GM23248 (cell line): ENCODE results near the gene SFMBT2. TPM values are rescaled to one million over a fixed set of nuclear protein-coding genes. Genes with fewer than 3 reads are reported as not detected.
"Not testable (repeated sequence)": the region's sequence is repeated elsewhere in the genome, so short reads cannot be mapped to it uniquely, and the experiment has no call there.

Source experiments
- DNase-seq: peaks from one replicate; pipeline ENCODE4 v3.0.0-alpha.2; 2015
- H2AFZ ChIP-seq: fragments of 200-600 bp; sonication (generic); 2 replicates; pipeline ENCODE4 v1.6.1; 2016; ENCODE audit warnings: antibody characterized with exemption
- H3F3A ChIP-seq: fragments of 200-600 bp; sonication (generic); 2 replicates; pipeline ENCODE4 v1.6.1; 2016; ENCODE audit warnings: mild to moderate bottlenecking, antibody characterized with exemption, mixed run types; ENCODE audit not compliant: insufficient read depth
- H3K27ac ChIP-seq: fragments of 200-600 bp; sonication (generic); 2 replicates; pipeline ENCODE4 v1.5.1; 2016; ENCODE audit warnings: mild to moderate bottlenecking
- H3K27me3 ChIP-seq: fragments of 200-600 bp; sonication (generic); replicated peaks from 2 replicates; pipeline ENCODE4 v1.6.1; 2016; ENCODE audit warnings: mild to moderate bottlenecking; ENCODE audit not compliant: insufficient read depth
- H3K36me3 ChIP-seq: fragments of 200-600 bp; sonication (generic); 2 replicates; pipeline ENCODE4 v1.6.1; 2016; ENCODE audit warnings: low read depth, mild to moderate bottlenecking
- H3K4me1 ChIP-seq: fragments of 200-600 bp; sonication (generic); 2 replicates; pipeline ENCODE4 v1.6.1; 2016; ENCODE audit warnings: mild to moderate bottlenecking; ENCODE audit not compliant: insufficient read depth
- H3K4me2 ChIP-seq: fragments of 200-600 bp; sonication (generic); one replicate; pipeline ENCODE4 v1.6.1; 2016; ENCODE audit warnings: mild to moderate bottlenecking; ENCODE audit not compliant: unreplicated experiment
- H3K4me3 ChIP-seq: fragments of 200-600 bp; sonication (generic); 2 replicates; pipeline ENCODE4 v1.5.1; 2016; ENCODE audit warnings: mild to moderate bottlenecking
- H3K79me2 ChIP-seq: fragments of 200-600 bp; sonication (generic); 2 replicates; pipeline ENCODE4 v1.6.1; 2016; ENCODE audit warnings: mild to moderate bottlenecking; ENCODE audit not compliant: insufficient read depth
- H3K9ac ChIP-seq: fragments of 200-600 bp; sonication (generic); 2 replicates; pipeline ENCODE4 v1.6.1; 2016; ENCODE audit warnings: mild to moderate bottlenecking
- H3K9me2 ChIP-seq: fragments of 200-600 bp; sonication (generic); 2 replicates; pipeline ENCODE4 v1.6.1; 2016; ENCODE audit warnings: mixed run types, mild to moderate bottlenecking, moderate library complexity; ENCODE audit not compliant: insufficient read depth
- H3K9me3 ChIP-seq: fragments of 200-600 bp; sonication (generic); one replicate; pipeline ENCODE4 v1.6.1; 2017; ENCODE audit warnings: low read depth
- H4K20me1 ChIP-seq: fragments of 200-600 bp; sonication (generic); 2 replicates; pipeline ENCODE4 v1.6.0; 2016; ENCODE audit not compliant: insufficient read depth
- EZH2 ChIP-seq: fragments of 200-600 bp; sonication (generic); IDR thresholded peaks from 2 replicates; pipeline ENCODE4 v1.6.1; 2018; ENCODE audit warnings: antibody characterized with exemption, mild to moderate bottlenecking; ENCODE audit not compliant: insufficient read depth, poor library complexity, severe bottlenecking
- EZH2phosphoT487 ChIP-seq: fragments of 200-600 bp; sonication (generic); IDR thresholded peaks from 2 replicates; pipeline ENCODE4 v1.6.1; 2018; ENCODE audit warnings: antibody characterized with exemption, moderate library complexity, mild to moderate bottlenecking, low read depth; ENCODE audit not compliant: insufficient read depth
- WGBS, 2 experiments: methylation state at CpG; one replicate each; pipeline ENCODE4 v1.1.6; 2015 to 2017; ENCODE audit warnings: low lambda C conversion rate in 2 of 2, low coverage in 1 of 2; ENCODE audit errors: missing lambda C conversion rate in 2 of 2; 5-methylcytosine and 5-hydroxymethylcytosine counted together
- in situ Hi-C: fragments of 300-500 bp; cut with MboI; formaldehyde crosslinking; loops from 2 replicates; pipeline ENCODE4 v1.15.0; 2020
- polyA plus RNA-seq: library from polyadenylated mRNA; unstranded; fragments of >200 nt; fragmentation: Nextera tagmentation; extraction: Ambion mirVana; gene quantifications from 2 replicates; pipeline ENCODE4 v1.2.1, GENCODE V29; 2016
- total RNA-seq: library from RNA; depleted of rRNA; stranded (reverse); fragments of >200 nt; shearing (Covaris generic); gene quantifications from 2 replicates; pipeline ENCODE4 v1.2.3, GENCODE V29; 2014

Gene SFMBT2
- total and polyA plus RNA-seq, 2 experiments from 2014 or later = 0.22 TPM; not detected in 1

DNA sequence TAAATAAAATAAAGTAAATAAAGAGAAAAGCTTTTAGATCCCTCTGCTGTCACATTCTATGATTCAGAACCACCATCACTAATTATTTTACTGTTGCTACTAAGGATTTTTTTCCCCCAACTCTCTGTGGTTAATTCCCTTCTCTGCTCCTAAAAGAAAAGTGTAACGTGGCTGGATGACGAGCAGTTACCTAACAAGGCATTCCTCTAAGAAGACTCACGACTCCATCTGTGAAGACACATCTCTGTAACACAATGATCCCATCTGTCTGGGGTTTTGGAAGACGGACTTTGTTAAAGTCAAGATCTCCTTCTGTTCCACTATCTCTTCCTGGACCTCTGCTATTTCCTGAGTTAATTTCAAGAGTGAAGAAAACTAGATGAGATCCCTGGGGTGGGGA is 179.9 kb downstream of the SFMBT2 start:
- H3K9me2 ChIP-seq = no peaks in the 10 kb centered on the region
- no peak overlapping the region for H3K27ac ChIP-seq
- H3K36me3 ChIP-seq = no peaks in the 10 kb centered on the region
- H3K79me2 ChIP-seq = no peaks in the 10 kb centered on the region
- peak; percentile 2 for DNase-seq
- H4K20me1 ChIP-seq = no peaks in the 10 kb centered on the region
- no peaks in the 10 kb centered on the region for H3K9me3 ChIP-seq
- TF ChIP-seq EZH2phosphoT487 = no peak
- TF ChIP-seq EZH2 = no peak
- no peak overlapping the region for H2AFZ ChIP-seq
- H3K27me3 ChIP-seq = no peaks in the 10 kb centered on the region
- no peak overlapping the region for H3K9ac ChIP-seq
- WGBS, 2 experiments = 60 to 62% methylated on average over 4 of the region's 4 CpGs
- H3K4me3 ChIP-seq = no peak overlapping the region
- H3K4me2 ChIP-seq = no peak overlapping the region
- H3F3A ChIP-seq = no peaks in the 10 kb centered on the region
- in situ Hi-C loops = no loop called here
- no peaks in the 10 kb centered on the region for H3K4me1 ChIP-seq

DNA sequence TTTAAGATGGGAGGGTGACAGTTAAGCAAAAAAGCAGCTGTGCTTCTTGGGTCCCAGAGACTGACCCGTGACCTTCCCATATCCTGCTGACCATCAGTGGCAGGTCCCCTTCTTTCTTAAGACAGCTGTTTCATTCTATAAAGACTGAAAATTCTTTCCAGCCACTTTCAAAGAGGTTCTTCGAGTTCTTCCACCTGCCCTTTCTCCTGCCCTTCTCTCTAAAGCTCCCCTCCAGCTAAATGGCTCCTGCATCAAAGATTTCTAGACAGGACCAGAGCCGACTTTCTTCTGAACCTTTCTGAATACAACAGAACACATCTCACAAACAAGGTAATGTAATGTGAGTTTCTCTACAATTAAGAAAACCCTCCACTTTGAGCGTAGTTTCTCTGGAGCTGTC is 180.8 kb downstream of the SFMBT2 start:
- Histone ChIP-seq H3K4me3 (no peak overlapping the region), H3K79me2 (no peaks in the 10 kb centered on the region), H3K9me3 (no peaks in the 10 kb centered on the region), H3K4me2 (no peak overlapping the region), H3K36me3 (no peaks in the 10 kb centered on the region), H3K27me3 (no peaks in the 10 kb centered on the region), H3K9ac (no peak overlapping the region), H3K4me1 (no peaks in the 10 kb centered on the region), H2AFZ (no peak overlapping the region), H3F3A (no peaks in the 10 kb centered on the region), H3K27ac (no peak overlapping the region), H3K9me2 (no peaks in the 10 kb centered on the region), H4K20me1 (no peaks in the 10 kb centered on the region)
- 67 to 73% methylated on average over 4 of the region's 4 CpGs for WGBS, 2 experiments
- TF ChIP-seq EZH2phosphoT487 (no peak), EZH2 (no peak)
- in situ Hi-C loops = no loop called here
- DNase-seq = no peak

DNA sequence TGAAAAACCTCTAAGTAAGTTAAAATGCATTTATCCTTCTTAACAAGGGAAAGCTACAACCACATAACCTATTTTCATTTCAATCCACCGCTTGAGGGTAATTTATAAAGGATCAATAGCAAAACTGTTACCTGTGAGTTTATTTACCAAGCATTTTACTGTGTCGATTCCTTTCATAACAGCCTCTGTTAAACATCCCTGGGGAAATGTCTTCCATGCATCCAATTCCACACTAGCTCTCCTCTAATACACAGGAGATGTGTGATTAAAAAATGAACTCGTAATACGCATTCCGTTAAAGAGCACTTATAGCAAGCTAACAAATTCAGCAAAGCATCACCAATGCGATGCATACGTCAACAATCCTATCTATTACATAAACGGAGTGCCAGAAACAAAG is 185.7 kb downstream of the SFMBT2 start:
- Histone ChIP-seq H4K20me1 (no peaks in the 10 kb centered on the region), H3K4me2 (no peak overlapping the region), H3K4me3 (no peak overlapping the region), H3K9me3 (no peaks in the 10 kb centered on the region), H3K9ac (no peak overlapping the region), H3K9me2 (no peaks in the 10 kb centered on the region), H2AFZ (no peak overlapping the region), H3K27ac (no peak overlapping the region), H3K4me1 (no peaks in the 10 kb centered on the region), H3K36me3 (no peaks in the 10 kb centered on the region), H3K27me3 (no peaks in the 10 kb centered on the region), H3F3A (no peaks in the 10 kb centered on the region), H3K79me2 (no peaks in the 10 kb centered on the region)
- DNase-seq = no peak
- WGBS, 2 experiments = 73% methylated on average over 8 of the region's 8 CpGs
- no peak for TF ChIP-seq EZH2phosphoT487
- no peak for TF ChIP-seq EZH2
- in situ Hi-C loops = no loop called here

DNA sequence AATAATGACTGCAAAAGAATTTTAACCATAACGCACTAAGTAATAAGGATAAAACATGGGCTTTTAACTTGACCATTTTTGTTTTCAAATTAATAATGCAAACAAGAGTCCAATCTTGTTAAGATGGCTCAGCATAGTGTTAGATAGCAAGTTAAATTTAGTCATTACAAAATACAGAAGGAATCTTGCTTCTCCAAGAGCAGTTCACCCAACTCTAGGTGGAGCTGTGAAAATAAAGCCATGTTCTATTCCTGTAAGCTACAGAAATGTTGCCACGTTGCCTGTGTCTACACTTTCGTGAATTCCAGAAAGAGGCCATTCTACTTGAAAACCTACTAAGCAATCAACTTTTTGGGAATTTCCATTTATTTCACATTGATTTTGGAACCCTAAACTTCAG is 191.9 kb downstream of the SFMBT2 start:
- peak overlapping the region; percentile 48; the same call in 1 of the 2 replicates for H2AFZ ChIP-seq
- in situ Hi-C loops = no loop called here
- no peaks in the 10 kb centered on the region for H3K27me3 ChIP-seq
- no peak overlapping the region for H3K4me3 ChIP-seq
- H4K20me1 ChIP-seq = no peaks in the 10 kb centered on the region
- H3K9me2 ChIP-seq = no peaks in the 10 kb centered on the region
- DNase-seq = peak; percentile 50
- H3K27ac ChIP-seq = no peak overlapping the region
- H3K9me3 ChIP-seq = no peaks in the 10 kb centered on the region
- H3K36me3 ChIP-seq = no peaks in the 10 kb centered on the region
- H3K4me1 ChIP-seq = no peaks in the 10 kb centered on the region
- TF ChIP-seq EZH2phosphoT487 (no peak), EZH2 (no peak)
- 20 to 24% methylated on average over 3 of the region's 3 CpGs for WGBS, 2 experiments
- H3K79me2 ChIP-seq = no peaks in the 10 kb centered on the region
- H3K9ac ChIP-seq = no peak overlapping the region
- no peak overlapping the region for H3K4me2 ChIP-seq
- no peaks in the 10 kb centered on the region for H3F3A ChIP-seq

DNA sequence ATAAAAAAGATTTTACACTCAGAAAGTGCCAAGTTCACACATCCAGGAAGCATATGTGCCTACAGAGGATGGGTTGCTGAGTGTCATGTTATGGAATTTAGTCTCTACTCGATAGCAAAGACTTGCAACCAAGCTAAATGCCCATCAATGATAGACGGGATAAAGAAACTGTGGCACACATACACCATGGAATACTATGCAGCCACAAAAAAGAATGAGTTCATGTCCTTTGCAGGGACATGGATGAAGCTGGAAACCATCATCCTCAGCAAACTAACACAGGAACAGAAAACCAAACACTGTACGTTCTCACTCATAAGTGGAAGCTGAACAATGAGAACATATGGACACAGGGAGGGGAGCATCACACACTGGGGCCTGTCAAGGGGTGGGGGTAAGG is 198.1 kb downstream of the SFMBT2 start:
- in situ Hi-C loops, H3K4me2 ChIP-seq, H2AFZ ChIP-seq, H3K4me1 ChIP-seq, H3F3A ChIP-seq, H3K36me3 ChIP-seq, H3K27ac ChIP-seq, H4K20me1 ChIP-seq, H3K9ac ChIP-seq, H3K4me3 ChIP-seq, DNase-seq, H3K9me2 ChIP-seq, H3K79me2 ChIP-seq, H3K27me3 ChIP-seq, H3K9me3 ChIP-seq: not testable (repeated sequence)
- 58 to 70% methylated on average over 3 of the region's 3 CpGs for WGBS, 2 experiments
